HCT116 (cell line): Measurements from ENCODE around the gene ITPRIPL1. TPM values are rescaled to one million over a fixed set of nuclear protein-coding genes. Genes with fewer than 3 reads are reported as not detected.

Experiments used
- ATAC-seq: fragments of 200-7000 bp; cut with Tn5 transposase; 2 replicates; pipeline ENCODE4 v1.9.1; 2020; ENCODE audit warnings: mild to moderate bottlenecking, moderate library complexity
- BruUV-seq: library from RNA; stranded (reverse); fragments of 400-500 nt; replicated peaks from 2 replicates; lab custom pipeline; 2021; lab: Mats Ljungman, UMichigan
- CTCF ChIA-PET: fragments of 300-600 bp; sonication (Branson Sonifier 250); formaldehyde crosslinking; loops from one replicate; lab custom pipeline; 2021; ENCODE audit warnings: antibody characterized with exemption; lab: Charles Lee
- POLR2A ChIA-PET: fragments of 300-600, 350-600 bp; sonication (Branson Sonifier 250); formaldehyde crosslinking; loops from one replicate; lab custom pipeline; 2021; ENCODE audit warnings: antibody characterized with exemption; lab: Charles Lee
- RAD21 ChIA-PET, 2 experiments: fragments of 300-600 bp; sonication (Branson Sonifier 250); formaldehyde crosslinking; loops; one replicate each; lab custom pipeline; 2023; ENCODE audit warnings: low total read pairs in 2 of 2; ENCODE audit not compliant: uncharacterized antibody in 2 of 2, unreplicated experiment in 2 of 2, low non-redundant PET in 1 of 2; lab: Charles Lee
- DNase-seq: peaks from one replicate; pipeline ENCODE4 v3.0.0-alpha.2; 2010; ENCODE audit warnings: low read depth, low spot score
- H2AFZ ChIP-seq: fragments of 200-600 bp; shearing (Covaris generic), sonication (generic); 2 replicates; pipeline ENCODE4 v1.6.1; 2017; ENCODE audit warnings: low read depth, mixed run types, mixed read lengths, antibody characterized with exemption, low read length; ENCODE audit not compliant: poor library complexity, severe bottlenecking
- H3K27ac ChIP-seq: 2 replicates; pipeline ENCODE4 v1.5.1; 2012; ENCODE audit warnings: low read depth, low read length
- H3K27me3 ChIP-seq: fragments of 200-600 bp; sonication (generic); 2 replicates; pipeline ENCODE4 v1.6.1; 2016; ENCODE audit warnings: mixed run types, low read length, mixed read lengths; ENCODE audit not compliant: insufficient read depth
- H3K36me3 ChIP-seq, 2 experiments: fragments of 200-500 bp in 1 of 2; fragments of 200-600 bp in 1 of 2; sonication (Bioruptor generic) in 1 of 2; sonication (generic) in 1 of 2; 2 replicates each; pipeline versions ENCODE4 v1.5.1 to v1.6.1; 2014 to 2016; ENCODE audit warnings: low read length in 2 of 2, inconsistent platforms in 1 of 2, mixed read lengths in 1 of 2, mixed run types in 1 of 2; ENCODE audit not compliant: insufficient read depth in 2 of 2, control insufficient read depth in 1 of 2
- H3K4me1 ChIP-seq, 2 experiments: fragments of 200-600 bp in 1 of 2; sonication (generic) in 1 of 2; 2 replicates each; pipeline versions ENCODE4 v1.5.1 to v1.6.1; 2012 to 2017; ENCODE audit warnings: low read length in 2 of 2, inconsistent platforms in 1 of 2, mild to moderate bottlenecking in 1 of 2, mixed read lengths in 1 of 2, mixed run types in 1 of 2, moderate library complexity in 1 of 2; ENCODE audit not compliant: insufficient read depth in 2 of 2, control insufficient read depth in 1 of 2
- H3K4me2 ChIP-seq: fragments of 200-600 bp; sonication (generic); 2 replicates; pipeline ENCODE4 v1.6.1; 2017; ENCODE audit warnings: mixed run types, low read length, mixed read lengths
- H3K4me3 ChIP-seq, 2 experiments: fragments of 200-600 bp in 1 of 2; sonication (generic) in 1 of 2; replicated peaks in 1 of 2; 2 replicates each; pipeline ENCODE4 v1.5.1; 2011 to 2016; ENCODE audit warnings: low read length in 2 of 2, control low read depth in 1 of 2, low read depth in 1 of 2, mild to moderate bottlenecking in 1 of 2, mixed read lengths in 1 of 2, mixed run types in 1 of 2
- H3K79me2 ChIP-seq: fragments of 200-600 bp; sonication (generic); 2 replicates; pipeline ENCODE4 v1.6.1; 2017; ENCODE audit warnings: mild to moderate bottlenecking, mixed run types, low read length, moderate library complexity, mixed read lengths; ENCODE audit not compliant: insufficient read depth
- H3K9ac ChIP-seq: fragments of 200-600 bp; sonication (generic); 2 replicates; pipeline ENCODE4 v1.6.1; 2016; ENCODE audit warnings: low read length, mixed read lengths
- H3K9me2 ChIP-seq: fragments of 200-600 bp; sonication (generic), shearing (Covaris generic); 2 replicates; pipeline ENCODE4 v1.6.1; 2017; ENCODE audit warnings: mixed run types, mild to moderate bottlenecking, moderate library complexity; ENCODE audit not compliant: insufficient read depth
- H3K9me3 ChIP-seq, 2 experiments: fragments of 200-500 bp in 1 of 2; fragments of 200-600 bp in 1 of 2; sonication (Bioruptor generic) in 1 of 2; sonication (generic) in 1 of 2; 2 replicates each; pipeline ENCODE4 v1.6.1; 2014 to 2017; ENCODE audit warnings: low read length in 2 of 2, mixed read lengths in 2 of 2, inconsistent platforms in 1 of 2, low read depth in 1 of 2, mild to moderate bottlenecking in 1 of 2, mixed run types in 1 of 2, moderate library complexity in 1 of 2; ENCODE audit not compliant: control insufficient read depth in 1 of 2, insufficient read depth in 1 of 2
- H4K20me1 ChIP-seq: fragments of 200-600 bp; sonication (generic), shearing (Covaris generic); 2 replicates; pipeline ENCODE4 v1.6.1; 2017; ENCODE audit warnings: mixed run types, mild to moderate bottlenecking, moderate library complexity; ENCODE audit not compliant: insufficient read depth
- CBX3 ChIP-seq: IDR thresholded peaks from 2 replicates; pipeline ENCODE4 v1.6.1; 2012; ENCODE audit warnings: low read depth
- CEBPB ChIP-seq: IDR thresholded peaks from 2 replicates; pipeline ENCODE4 v1.6.1; 2012; ENCODE audit warnings: low read depth
- JUND ChIP-seq: IDR thresholded peaks from 2 replicates; pipeline ENCODE4 v1.6.1; 2012
- POLR2A ChIP-seq: IDR thresholded peaks from 2 replicates; pipeline ENCODE4 v1.7.0; 2011; ENCODE audit warnings: borderline replicate concordance; ENCODE audit not compliant: insufficient read depth, insufficient read length; ENCODE audit errors: extremely low read depth
- RAD21 ChIP-seq: IDR thresholded peaks from 2 replicates; pipeline ENCODE4 v1.6.1; 2012; ENCODE audit warnings: low read depth, mild to moderate bottlenecking
- REST ChIP-seq: IDR thresholded peaks from 2 replicates; pipeline ENCODE4 v1.6.1; 2012; ENCODE audit warnings: low read depth
- SIN3A ChIP-seq: IDR thresholded peaks from 2 replicates; pipeline ENCODE4 v1.6.1; 2012; ENCODE audit warnings: low read depth
- SP1 ChIP-seq: IDR thresholded peaks from 2 replicates; pipeline ENCODE4 v1.6.1; 2012; ENCODE audit warnings: low read depth
- YY1 ChIP-seq: IDR thresholded peaks from 2 replicates; pipeline ENCODE4 v1.6.1; 2011; ENCODE audit warnings: low read length, low read depth, moderate library complexity, mild to moderate bottlenecking; ENCODE audit not compliant: insufficient replicate concordance; ENCODE audit errors: extremely low read depth
- intact Hi-C: fragments of 100-400 bp; cut with micrococcal nuclease; formaldehyde crosslinking; loops from 2 replicates; pipeline ENCODE4 v1.10.0; 2022
- total RNA-seq: library from RNA; stranded (reverse); gene quantifications from one replicate; pipeline ENCODE4 v1.2.1, GENCODE V29; 2021; ENCODE audit not compliant: unreplicated experiment

Gene ITPRIPL1
- total RNA-seq, 1 experiment from 2014 or later: 12.4 TPM

GRCh38 chr2:96354492-96354891 is 29.4 kb downstream of the ITPRIPL1 start:
- Histone ChIP-seq H3K27me3 (no peaks in the 10 kb centered on the region), H3K9ac (no peak overlapping the region), H3K79me2 (no peaks in the 10 kb centered on the region), H3K36me3 (peaks cover 39 to 75% of the 10 kb centered on the region in 2 experiments), H4K20me1 (no peaks in the 10 kb centered on the region), H3K27ac (no peak overlapping the region), H2AFZ (no peak overlapping the region), H3K9me3 (no peaks in the 10 kb centered on the region)
- no TSS peak for BruUV-seq
- TF ChIP-seq REST: no peak
- TF ChIP-seq SP1: no peak
- no peak for TF ChIP-seq YY1
- no peak for TF ChIP-seq CEBPB
- no peak for TF ChIP-seq SIN3A
- no peak for TF ChIP-seq CBX3
- TF ChIP-seq RAD21: no peak
- no peak for TF ChIP-seq POLR2A
- TF ChIP-seq JUND: no peak
- TF ChIP-seq, all 23 proteins: peak for 0
- Histone ChIP-seq H3K4me1 (no peaks in the 10 kb centered on the region), H3K9me2 (no peaks in the 10 kb centered on the region), H3K4me2 (no peak overlapping the region), H3K4me3 (no peak overlapping the region)
- ChIA-PET RAD21 (no interaction called here), POLR2A (no interaction called here), CTCF (no interaction called here)
- no peak for DNase-seq
- no peak for ATAC-seq
- intact Hi-C loops: no loop called here
